ENCODE results near the gene KRT33B.
"Not testable (repeated sequence)": the region's sequence is repeated elsewhere in the genome, so short reads cannot be mapped to it uniquely, and the experiment has no call there.

The KRT33B gene

DNA sequence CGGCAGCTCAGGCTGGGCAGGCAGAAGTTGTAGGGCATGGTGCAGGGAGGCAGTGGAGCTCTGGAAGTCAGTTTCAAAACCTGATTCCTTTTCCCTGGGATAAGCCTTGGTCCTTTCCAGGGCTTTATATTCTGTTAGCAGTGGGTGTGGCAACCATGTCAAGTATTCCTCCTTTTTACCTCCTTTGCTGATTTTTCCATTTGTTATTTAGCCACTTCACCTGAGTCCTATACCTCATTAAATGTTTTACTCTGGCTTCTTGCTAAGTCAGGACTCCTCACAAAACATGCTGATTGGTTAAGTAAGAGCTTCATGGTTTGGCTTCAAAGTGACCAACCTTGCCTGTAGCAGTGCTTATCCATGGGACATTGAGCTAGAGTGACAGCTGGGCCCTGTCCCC is at the start of gene KRT33B:
TSS of gene KRT33B (minus strand) at position 101 of the 400 bp plus-strand sequence. CDS start at position 38, 63 bp downstream.
- no peak for DNase-seq (ENCODE audit: low read depth in 2 of 2)

DNA sequence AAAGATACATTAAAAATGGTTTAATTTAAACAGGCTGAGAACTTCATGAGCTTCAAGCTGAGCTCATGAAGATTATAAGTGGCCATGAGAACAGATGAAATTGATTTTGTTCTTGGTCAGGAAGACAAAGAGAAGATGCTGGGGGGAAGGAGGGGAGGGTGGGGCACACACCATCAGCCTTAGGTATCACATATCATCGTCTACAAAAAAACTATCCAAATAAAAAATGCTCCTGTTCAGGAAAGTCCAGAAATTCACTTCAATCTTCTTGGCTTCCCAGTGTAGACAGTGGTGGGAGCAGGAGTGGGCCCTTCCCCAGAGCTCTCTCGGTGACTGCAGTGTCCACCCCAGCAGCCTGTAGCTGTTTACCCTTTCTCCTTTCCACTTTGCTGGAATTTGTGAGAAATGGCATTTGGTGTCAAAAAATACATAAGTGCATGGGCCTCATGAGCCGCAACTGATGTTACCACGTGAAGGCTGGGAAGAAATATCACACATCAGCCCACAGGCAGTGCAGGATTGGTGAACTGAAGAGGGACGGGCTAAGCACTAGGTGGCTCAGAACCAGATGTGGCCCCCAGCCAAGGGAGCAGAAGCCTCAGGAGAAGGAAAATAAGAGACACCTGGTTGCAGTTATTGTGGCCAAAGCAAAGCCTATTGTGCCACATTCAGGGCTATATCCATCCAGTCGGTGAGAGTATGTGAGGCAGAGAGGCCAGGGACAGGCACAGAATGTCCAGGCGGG is 48.7 kb upstream of the KRT33B start:
- no peak for DNase-seq (ENCODE audit: low read depth in 2 of 2)

DNA sequence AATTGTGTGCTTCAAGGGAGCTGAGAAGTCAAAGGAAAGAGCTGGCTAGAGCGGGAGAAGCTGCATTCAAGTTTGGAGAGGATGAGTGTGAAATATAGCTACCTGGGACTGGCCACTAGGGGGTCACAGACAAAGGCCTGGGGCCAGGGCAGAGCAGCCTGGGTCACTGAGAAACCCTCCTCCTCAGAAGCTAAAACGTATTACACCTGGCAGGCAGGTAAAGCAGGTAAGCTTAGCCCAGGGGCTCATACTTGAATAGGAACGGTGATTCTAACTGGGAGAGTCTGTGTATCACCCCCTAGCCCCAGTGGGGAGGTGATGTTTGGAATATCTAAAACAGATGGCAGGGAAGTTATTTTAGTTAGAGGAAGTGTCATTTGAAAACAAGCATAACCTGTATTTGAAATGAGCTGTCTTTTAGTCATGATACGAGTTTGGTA is 48.0 kb upstream of the KRT33B start:
- DNase-seq (ENCODE audit: low read depth in 2 of 2), result no peak

DNA sequence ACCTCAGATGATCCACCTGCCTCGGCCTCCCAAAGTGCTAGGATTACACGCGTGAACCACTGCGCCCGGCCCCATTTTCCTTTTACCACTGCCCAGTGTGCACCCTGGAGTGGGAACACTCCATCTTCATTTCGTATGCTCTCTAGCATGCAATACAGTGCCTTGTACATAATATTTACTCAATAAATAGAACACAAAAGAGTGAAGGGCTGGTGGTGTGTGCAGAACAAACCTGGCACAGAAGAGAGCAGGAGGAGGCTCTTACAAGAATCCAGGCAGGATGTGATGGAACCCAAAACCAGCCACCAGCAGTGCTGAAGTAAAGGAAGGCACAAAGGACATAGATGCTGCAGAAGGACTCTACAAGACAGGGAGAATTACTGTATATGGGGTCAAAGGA is 47.5 kb upstream of the KRT33B start:
- DNase-seq (ENCODE audit: low read depth in 2 of 2), result no peak

DNA sequence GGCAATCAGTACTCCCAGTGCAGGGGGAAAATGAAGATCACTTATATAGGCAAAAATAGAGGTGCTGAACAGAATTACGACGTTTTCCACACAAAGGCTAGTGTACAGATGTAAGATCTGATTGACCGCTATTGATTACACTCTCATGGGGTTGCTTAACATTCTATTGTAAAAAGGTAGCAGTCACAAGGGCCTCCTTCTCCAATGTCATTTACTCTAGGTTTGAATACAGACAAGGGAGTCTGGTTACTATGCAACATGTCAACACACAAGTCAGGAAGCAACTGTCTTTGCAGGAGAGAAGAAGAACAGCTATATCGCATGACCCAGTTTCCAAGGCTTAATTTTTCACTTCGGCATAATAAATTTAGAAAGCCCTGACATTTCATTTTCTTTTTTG is 46.9 kb upstream of the KRT33B start:
- DNase-seq (ENCODE audit: low read depth in 2 of 2), result no peak

DNA sequence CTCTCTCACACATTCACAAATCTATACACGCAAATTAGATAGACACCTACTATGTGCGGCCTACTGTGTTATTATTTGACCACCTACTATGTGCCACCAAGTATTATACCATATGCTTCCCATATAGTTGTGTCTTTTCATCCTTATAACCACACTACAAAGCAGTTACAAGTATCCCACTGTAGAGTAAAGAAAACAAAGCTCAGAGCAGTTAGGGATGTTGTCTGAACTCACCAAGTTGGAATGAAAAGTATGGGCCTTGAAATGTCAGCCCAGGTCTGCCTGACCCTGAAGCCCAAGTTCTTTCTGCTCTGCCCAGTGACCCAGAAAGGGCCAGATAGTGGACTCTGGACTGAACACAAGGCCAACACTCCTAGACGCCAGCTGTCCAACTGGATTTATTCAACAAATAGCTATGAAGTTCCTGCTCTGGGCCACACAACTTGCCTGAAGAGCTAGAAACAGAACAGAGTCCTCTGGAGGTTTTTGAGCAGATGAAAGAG is 46.3 kb upstream of the KRT33B start:
- DNase-seq (ENCODE audit: low read depth in 2 of 2), result no peak

DNA sequence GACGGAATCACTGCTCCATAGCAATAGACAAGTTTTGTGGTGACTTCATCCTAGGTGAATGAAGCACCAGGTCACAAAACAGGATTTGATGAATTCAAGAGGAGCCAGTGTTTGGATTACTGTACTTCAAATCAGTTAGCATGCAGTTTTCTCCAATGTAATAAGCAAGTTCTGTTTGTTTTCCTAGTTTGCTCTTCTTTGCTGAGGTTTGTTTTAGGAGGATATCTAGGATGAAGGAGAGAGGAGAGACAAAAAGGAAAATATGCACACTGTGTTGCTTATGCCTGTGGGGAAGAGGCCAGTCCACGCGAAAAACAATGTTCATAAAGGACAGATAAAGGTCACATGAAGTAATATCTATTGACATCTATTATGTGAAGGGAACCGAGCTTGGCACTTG is 45.8 kb upstream of the KRT33B start:
- no peak for DNase-seq (ENCODE audit: low read depth in 2 of 2)

DNA sequence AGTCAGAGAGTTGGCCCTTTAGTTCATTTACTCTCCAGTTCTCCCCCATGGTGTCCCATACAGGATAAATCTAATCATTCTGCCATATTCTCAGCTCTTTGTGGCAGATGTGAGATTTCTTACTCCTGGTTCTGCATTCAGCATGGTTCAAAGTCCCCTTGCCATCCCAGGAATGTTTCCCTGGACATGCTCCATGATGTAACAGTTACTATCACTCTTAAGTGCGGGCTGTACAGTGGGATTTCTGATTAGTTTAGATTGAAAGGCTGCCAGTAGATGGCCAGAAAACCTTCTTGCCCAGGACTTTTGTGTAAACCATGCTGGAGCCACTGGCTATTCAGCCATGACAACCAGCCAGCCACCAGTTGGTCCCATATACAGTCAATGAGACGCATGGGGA is 44.4 kb upstream of the KRT33B start:
- no peak for DNase-seq (ENCODE audit: low read depth in 2 of 2)

DNA sequence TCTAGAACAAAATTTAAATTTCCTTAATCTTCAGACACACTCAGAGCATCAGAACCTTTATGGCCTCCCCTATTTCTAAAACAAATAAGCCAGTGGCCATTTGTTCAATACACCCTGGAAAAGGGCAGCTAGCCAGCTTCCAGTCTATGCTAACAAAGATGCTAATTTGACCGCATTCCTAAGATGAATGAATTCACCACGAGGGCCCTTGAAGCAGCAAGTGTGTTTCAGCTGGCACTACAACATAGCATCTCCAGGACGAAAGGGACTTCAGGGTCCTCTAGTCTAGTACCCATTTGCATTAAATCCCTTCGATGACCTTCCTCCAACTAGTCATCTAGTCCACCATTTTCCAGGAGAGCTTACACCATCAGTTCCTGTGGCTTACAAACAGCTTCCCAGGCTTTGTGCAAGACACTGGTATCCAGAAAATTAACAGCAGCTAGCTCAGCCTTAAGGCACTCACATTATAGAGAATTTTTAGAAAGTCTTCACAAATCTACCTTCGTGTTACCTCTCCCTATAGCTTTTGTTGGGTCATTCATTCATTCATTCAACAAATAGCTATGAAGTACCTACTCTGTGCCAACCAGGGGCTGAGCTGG is 43.8 kb upstream of the KRT33B start:
- DNase-seq (ENCODE audit: low read depth in 2 of 2), result no peak

DNA sequence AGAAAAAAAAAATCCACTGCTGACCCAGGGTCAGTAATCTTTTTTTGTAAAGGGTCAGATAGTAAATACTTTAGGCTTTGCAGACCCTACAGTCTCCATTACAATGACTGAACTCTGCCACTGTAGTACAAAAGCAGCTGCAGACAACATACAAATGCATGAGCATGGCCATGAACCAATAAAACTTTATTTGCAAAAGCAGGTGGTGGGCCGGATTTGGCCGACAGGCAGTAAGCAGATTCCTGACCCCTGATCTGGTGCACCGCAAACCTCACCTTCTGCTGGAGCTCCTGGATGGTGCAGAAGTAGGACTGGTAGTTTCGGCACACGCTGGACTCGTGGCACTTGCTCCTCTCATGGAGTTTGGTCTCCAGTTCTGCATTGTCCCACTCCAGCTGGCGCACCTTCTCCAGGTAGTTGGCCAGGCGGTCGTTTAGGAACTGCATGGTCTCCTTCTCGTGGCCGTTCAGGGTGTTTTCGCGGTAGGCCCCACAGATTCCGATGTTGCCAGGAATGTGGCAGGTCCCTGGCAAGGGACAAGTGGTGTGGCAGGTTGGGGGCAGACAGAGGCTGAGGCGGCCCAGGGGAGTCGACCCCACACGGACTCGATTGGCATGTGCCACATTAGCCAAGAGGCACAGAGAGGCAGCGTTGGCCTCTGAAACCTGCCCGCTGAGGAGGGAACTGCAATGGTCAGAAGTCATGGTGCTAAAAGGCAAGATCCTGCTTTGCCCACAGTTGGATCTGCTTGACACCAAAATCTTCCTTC is 41.6 kb upstream of the KRT33B start:
- DNase-seq (ENCODE audit: low read depth in 2 of 2), result no peak

DNA sequence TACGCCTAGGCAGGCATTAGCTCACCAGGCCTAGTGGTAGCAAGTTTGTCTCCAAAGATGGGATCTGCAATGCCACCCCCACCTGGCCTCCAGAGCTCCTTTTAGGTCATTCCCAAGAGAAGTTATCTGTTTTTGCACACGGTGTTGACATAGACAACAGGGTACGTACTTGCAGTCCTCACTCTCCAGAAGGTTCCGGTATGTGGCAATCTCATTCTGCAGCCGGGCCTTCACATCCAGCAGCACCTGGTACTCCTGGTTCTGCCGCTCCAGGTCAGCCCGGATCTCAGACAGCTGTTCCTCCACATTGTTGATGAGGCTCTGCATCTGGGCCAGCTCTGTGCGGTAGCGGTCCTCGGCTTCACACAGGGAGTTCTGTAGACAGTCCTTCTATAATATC is 37.6 kb upstream of the KRT33B start:
- no peak for DNase-seq (ENCODE audit: low read depth in 2 of 2)

DNA sequence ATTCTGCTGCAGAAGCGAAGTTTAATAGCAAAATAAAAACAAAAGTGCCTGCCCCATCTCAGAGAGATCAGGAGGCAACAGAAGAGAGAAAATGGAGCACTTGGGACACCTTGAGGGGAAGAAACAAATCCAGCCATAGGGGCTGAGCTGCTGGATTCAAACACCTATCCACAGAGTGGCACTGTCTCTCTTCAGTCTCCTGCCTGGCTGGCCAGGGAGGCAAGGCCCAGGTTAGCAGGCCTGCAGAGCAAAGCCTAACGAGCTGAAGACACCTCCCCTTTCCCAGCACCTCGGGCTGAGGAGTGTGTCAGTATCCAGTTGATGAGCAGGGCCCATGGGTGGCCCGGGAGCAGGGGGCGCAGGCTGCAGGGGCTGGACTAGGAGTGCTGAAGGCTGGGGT is 36.6 kb upstream of the KRT33B start:
- DNase-seq (ENCODE audit: low read depth in 2 of 2), result no peak

DNA sequence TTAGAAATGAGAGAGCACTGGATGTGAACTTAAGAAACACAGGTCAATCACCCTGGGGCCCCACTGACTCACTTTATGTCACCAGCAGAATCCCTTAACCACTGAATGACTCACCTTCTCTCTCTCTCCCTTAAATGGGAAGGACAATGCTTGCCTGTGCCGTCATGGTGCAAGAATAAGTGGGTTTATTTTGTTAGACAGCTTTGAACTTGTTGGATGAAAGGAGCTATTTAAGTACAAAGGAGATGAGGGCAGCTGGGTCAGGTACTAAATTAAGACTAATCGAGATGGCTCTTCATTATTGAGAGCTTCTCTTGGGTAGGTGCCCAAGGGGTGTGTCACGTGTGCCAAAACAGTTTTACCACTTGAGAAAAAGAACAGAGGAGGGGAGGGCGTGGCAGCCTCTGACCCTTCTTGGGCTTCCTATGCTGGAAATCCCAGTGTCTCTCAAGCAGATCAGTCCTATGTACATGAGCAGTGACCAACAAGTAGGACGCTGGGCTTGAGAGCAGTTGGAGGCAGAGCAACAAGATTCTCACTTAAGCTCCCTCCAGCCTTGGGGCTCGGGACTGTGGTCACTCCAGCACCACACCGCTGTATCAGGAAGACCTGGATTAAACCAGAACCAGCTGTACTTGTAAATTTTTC is 34.5 kb upstream of the KRT33B start:
- peak in 1 of 2 donors; percentile 15 for DNase-seq (ENCODE audit: low read depth in 2 of 2)

DNA sequence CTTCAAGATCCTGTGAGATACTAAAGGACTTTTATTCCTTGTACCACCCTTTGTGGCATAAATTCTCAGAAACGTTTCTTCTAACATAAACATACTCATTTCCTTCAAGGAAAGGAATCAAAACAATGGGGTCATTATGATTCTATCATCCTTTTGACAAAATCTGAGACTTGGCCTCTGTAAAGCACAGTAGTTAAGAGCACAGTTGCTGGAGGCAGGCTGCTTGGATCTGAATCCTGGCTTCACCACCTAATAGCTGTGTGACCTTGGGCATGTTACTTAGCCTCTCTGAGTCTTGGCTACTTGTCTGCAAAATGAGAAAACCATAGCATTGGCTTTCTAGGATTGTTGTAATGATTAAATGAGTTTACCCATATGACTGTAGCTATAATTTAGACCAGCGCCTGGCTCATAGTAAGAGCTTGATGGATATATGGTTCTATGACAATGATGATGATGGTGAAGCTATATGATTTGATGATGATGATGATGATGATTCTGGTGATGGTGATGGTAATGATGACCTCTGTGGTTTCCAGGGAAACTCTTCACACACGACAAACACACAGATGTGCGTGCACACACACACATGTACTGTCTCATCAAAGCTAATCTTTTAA is 33.9 kb upstream of the KRT33B start:
- no peak for DNase-seq (ENCODE audit: low read depth in 2 of 2)

DNA sequence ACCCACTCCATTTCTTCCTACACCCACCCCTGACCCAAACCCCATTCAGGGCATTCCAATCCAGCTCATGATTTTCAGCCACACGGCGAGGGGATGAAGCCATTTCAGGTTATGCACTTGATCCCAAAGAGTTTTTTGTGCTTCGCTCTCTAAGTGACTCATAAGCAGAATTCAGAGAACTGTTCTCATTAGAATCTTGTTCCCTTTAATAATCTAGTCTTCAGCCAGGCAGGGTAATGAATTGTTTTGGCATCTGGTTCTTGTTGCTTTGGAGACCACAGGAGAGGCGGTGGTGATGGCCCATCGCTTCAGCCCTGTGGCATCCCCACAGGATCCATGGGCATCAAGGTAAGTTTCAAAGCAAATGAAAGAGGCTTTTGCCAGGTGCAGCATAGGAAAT is 32.5 kb upstream of the KRT33B start:
- DNase-seq (ENCODE audit: low read depth in 2 of 2), result no peak

DNA sequence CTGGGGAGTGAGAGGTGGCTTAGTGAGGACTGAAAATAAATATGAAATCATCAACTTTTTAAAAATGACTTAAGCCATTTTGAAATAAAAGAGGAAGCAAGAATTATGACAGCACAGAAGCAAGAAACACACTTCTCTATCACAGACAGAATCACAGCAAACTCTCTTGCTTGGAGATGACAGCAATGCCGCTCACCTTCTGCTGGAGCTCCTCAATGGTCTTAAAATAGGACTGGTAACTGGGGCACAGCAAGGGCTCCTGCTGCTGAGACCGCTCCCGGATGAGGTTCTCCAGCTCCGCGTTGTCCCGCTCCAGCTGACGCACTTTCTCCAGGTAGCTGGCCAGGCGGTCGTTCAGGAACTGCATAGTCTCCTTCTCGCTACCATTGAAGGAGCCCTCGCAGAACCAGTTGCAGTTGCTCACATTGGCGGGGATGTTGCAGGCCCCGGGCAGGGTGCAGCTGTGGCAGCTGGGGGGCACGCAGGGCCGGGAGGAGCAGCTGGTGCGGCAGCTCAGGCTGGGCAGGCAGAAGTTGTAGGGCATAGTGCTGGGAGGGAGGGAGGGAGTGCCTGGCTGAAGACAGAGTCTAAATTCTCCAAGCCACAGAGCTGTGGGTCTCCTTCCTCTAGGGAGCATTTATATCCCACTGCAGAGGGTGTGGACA is 27.5 kb upstream of the KRT33B start, which contains the start of gene KRT31:
TSS of gene KRT31 (minus strand) at position 613 of the 665 bp plus-strand sequence. CDS start at position 544, 69 bp downstream.
- no peak for DNase-seq (ENCODE audit: low read depth in 2 of 2)

DNA sequence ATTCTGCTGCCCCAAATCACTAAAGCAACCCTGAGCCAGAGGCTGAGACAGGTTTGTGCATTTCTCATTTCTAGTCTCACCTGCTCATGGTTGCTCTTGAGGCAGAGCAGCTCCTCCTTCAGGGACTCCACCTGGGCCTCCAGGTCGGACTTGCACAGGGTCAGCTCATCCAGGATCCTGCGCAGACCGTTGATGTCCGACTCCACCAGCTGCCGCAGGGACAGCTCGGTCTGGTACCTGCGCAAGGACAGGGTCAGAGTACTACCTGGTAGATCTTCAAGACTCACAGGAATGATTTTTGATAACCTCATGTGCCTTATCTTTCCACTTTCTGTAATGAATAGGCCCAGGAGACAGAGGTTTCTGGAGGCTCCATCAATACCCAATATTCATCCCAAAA is 26.7 kb upstream of the KRT33B start:
- no peak for DNase-seq (ENCODE audit: low read depth in 2 of 2)

DNA sequence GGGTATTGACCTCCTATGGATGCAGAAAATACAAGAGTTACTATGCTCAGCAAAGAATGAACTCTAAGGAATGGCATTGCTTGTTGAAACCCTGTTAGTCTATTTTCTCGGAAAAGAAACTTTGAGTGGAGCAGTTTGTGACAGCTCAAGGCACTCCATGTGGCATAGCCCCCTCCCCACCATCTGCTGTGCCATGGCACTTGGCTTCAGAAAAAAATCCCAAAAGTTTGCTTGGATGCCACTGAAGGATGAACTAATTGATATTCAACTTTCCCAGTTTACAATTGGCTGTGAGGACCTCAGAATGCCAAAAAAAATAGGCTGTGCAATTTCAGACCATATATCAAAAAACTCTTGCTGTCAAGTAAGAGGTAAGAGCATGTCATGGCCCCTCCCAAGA is 26.0 kb upstream of the KRT33B start:
- no peak for DNase-seq (ENCODE audit: low read depth in 2 of 2)

DNA sequence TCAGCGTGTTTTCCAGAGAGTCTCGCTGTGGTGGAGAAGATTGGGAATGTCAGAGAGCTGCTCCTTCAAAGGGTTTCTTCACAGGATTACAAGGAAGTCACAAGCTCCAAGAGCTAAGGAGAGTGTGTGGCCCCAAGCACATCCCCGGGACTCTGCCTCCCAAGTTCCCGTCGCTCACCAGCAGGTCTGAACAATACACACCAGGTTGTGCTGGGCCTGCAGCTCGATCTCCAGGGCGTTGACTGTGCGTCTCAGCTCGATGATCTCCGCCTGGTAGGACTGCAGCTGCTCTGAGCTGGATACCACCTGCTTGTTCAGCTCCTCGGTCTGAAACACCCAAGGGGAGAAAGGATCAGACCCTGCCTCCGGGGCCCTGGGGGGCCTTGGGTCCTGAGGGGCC is 25.4 kb upstream of the KRT33B start:
- DNase-seq (ENCODE audit: low read depth in 2 of 2), result not testable (repeated sequence)

DNA sequence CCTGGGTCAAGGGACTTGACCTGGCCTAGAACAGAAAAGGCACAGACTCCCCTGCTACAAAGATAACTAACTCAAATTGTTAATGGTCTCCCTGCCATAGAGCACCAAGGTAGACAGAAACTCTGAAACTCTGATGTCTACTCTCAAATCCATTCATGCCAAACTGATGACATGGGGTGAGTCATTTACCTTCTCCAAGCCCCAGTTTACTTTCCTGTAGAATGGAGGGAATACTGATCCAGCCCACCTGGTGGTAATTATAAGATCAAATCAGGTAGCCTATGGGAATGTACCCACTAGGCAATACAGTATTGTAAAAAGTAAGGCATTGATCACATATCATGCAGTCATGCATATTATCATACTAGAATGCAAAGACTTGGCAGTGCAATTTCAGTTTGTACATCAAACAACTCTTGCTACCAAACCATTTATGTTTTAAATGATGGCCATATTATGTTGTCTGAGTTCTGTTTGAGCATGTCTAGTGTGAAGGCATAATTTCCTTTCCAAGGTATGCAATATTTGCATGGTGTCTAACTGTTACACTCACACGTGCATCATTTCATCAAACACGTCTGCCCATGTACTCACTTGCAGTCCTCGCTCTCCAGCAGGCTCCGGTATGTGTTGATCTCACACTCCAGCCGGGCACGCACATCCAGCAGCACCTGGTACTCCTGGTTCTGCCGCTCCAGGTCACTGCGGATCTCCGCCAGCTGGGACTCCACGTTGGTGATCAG is 24.8 kb upstream of the KRT33B start:
- no peak for DNase-seq (ENCODE audit: low read depth in 2 of 2)

Data from stimulated activated CD8-positive, alpha-beta memory T cell treated with anti-CD3 and anti-CD28 coated beads, Interleukin-15, amount 100 ng/mL, for 4 hours (primary cell).